GM12875 (cell line): ENCODE results near the gene DNAJA2.

Experiments
- H3K4me3 ChIP-seq: one replicate; pipeline ENCODE4 v1.5.1; 2011; ENCODE audit warnings: low read depth, low read length, control low read depth
- TF ChIP-seq, protein P1 (sequence below): IDR thresholded peaks from 2 replicates; pipeline ENCODE4 v1.5.1; 2011; ENCODE audit warnings: low read depth, mild to moderate bottlenecking, control low read depth, inconsistent platforms, low read length, moderate library complexity, borderline replicate concordance; ENCODE audit not compliant: insufficient read depth

The DNAJA2 gene

DNA sequence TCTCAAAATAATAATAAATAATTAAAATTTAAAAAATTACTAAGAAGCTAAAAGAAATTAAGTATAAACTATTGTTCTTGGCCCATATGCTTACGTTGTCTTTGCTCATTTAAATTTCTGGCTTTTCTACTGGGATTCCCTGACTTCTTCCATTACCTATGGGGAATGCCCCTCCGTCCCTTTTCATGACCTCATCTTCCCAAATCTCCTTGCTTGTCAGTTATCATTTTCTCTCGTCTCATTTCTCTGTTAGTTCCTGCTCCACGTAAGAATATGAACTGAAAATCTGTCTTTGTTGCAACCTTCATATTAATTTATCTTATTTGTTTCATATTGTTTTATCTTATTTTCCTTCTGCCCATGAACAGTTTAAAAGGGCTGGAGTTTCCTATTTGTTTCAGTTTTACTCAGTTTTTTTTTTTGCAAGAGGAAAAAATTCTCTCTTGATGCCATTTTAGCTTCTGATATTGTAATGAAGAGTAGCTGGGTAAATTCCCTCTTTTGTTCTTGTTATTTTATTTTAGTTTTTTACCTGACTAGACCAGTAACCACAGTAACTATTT is 2.5 kb upstream of the DNAJA2 start:
- TF ChIP-seq, protein P1, sequence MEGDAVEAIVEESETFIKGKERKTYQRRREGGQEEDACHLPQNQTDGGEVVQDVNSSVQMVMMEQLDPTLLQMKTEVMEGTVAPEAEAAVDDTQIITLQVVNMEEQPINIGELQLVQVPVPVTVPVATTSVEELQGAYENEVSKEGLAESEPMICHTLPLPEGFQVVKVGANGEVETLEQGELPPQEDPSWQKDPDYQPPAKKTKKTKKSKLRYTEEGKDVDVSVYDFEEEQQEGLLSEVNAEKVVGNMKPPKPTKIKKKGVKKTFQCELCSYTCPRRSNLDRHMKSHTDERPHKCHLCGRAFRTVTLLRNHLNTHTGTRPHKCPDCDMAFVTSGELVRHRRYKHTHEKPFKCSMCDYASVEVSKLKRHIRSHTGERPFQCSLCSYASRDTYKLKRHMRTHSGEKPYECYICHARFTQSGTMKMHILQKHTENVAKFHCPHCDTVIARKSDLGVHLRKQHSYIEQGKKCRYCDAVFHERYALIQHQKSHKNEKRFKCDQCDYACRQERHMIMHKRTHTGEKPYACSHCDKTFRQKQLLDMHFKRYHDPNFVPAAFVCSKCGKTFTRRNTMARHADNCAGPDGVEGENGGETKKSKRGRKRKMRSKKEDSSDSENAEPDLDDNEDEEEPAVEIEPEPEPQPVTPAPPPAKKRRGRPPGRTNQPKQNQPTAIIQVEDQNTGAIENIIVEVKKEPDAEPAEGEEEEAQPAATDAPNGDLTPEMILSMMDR, result no peak
- H3K4me3 ChIP-seq, result no peak overlapping the region

DNA sequence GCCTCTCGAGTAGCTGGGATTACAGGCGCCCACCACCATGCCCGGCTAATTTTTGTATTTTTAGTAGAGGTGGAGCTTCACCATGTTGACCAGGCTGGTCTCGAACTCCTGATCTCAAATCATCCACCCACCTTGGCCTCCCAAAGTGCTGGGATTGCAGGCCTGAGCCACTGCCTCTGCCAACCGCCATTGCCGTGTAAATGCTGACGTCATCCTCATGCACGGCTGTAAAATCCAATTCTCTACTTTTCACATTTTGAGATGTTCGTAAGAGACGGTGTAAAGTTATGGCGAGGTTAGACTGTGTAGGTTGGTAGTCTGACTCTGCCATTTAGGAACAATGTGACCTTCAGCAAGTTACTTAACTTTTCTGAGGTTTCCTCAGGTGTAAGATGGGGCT is 1.7 kb upstream of the DNAJA2 start:
- H3K4me3 ChIP-seq, result no peak overlapping the region
- TF ChIP-seq, protein P1, result no peak

DNA sequence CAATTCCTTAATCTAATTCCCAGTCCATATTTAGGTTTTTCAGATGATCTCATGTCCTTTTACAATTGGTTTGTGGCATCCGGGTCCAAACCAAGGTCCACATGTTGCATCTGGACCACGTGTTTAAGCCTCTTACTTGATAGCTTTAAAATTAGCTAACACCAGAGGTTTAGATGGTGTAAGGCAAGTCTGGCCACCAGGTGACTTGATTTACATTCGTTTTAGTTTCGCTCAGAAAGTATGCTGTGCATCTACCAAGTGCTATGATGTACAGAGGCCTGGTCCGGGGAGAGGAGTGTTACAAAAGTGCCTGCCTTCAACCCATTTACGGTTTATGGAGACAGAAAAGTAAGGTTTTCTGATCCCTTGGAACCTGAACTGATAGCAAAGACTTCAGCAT is 878 bp upstream of the DNAJA2 start:
- TF ChIP-seq, protein P1, result peak; percentile 22; the same call in 1 of the 2 replicates
- H3K4me3 ChIP-seq, result peak overlapping the region; percentile 88

DNA sequence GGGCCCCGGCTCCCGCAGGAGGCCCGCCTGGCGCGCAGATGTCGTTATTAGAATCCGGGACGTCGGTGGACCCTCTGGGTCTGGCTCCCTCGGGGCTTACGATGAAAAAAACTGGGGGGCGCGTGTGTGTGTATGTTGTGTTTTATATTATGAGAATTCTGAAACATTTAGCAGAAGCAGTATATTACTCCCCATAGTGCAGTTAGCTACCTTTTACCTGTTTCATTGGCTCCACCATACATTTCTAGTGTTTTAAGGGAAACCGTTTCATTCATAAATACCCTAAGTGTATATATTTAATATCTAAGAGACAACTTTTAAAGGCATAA is 486 bp upstream of the DNAJA2 start:
- peak overlapping the region; percentile 88 for H3K4me3 ChIP-seq
- TF ChIP-seq, protein P1, result no peak

DNA sequence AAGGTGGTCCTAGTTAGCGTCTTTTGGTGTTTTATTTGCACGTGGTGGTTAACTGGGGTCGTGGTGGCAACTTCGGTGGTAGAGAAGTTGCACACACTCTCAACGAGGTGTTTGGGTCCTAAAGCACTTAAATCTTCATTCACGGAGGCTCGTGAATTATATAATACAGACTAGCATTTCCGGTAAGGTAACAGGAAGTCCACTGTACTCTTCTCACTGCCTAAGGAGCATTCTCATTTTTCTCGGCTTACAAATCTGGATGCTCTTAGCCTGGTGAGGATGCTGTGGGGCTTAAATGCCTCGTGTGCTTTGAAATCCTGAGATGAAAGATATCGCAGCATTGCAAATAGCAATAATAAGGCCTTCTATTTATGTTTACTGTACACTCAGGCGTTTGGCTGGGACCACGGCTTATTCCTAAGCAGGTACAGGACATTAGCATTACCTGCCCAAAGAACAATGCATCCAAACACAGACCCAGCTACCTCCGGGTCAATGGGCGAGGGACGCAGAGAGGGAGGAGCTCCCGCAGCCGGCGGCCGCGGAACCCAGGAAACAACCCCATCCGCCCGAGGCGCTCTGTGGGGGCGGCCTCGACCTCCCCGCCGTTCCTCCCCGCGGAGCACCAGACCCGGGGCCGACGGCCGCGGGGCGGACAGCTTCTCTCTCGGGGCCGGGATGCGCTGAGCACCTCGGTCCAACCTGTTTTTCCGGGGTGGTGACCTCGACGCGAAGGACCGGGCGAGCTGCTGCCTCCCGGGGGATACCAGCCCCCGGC is 856 bp downstream of the DNAJA2 start:
- TF ChIP-seq, protein P1, result no peak
- H3K4me3 ChIP-seq, result peak overlapping the region; percentile 88

DNA sequence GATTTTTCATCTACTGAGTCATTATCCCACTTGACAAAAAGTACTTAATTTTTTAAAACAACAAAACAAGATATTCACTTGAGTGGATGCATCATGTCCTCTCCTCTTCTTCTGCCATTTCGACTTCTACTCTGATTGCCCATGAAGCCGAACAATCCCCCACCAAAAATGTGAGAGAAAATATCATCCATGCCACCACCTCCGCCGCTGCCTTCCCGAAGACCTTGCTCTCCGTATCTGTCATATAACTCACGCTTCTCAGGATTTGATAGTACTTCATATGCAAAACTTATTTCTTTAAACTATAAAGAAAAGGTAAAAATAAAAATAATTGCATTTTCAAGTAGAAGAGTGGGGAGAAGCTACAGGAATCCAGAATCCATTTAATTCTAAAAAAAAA is 2.2 kb downstream of the DNAJA2 start:
- H3K4me3 ChIP-seq, result no peak overlapping the region
- TF ChIP-seq, protein P1, result no peak

DNA sequence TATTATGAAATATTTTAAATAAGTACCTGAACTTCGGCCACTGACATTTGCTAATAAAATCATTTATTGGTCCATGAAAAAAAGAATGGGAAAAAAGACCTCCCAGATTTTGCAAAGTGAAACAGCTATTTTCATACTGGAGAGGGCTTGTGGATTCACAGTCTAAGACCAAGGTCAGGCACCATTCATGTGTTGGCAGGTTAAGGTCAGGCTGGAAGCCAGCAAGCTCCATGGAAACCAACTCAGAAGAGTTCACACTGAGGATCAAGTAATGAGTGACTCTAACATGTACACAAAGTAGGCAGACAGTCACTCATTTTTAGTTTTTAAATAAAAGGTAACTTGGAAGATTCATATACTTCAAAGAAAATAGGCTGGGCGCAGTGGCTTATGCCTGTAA is 3.4 kb downstream of the DNAJA2 start:
- H3K4me3 ChIP-seq, result no peak overlapping the region
- TF ChIP-seq, protein P1, result no peak
